Left ventricle myocardium inferior (tissue), 1 donor: Measurements from ENCODE around the gene ITIH2. TPM values are rescaled to one million over a fixed set of nuclear protein-coding genes. Genes with fewer than 3 reads are reported as not detected.
"Not testable (repeated sequence)": the region's sequence is repeated elsewhere in the genome, so short reads cannot be mapped to it uniquely, and the experiment has no call there.

Experiments
- DNase-seq: peaks from one replicate; pipeline ENCODE4 v3.0.0-alpha.2; 2020
- H3K27ac ChIP-seq: fragments of 200-600 bp; replicated peaks from 2 replicates; pipeline ENCODE4 v1.8.0; 2021
- H3K27me3 ChIP-seq: fragments of 200-600 bp; 2 replicates; pipeline ENCODE4 v1.8.0; 2021; ENCODE audit warnings: low read depth
- H3K36me3 ChIP-seq: fragments of 200-600 bp; 2 replicates; pipeline ENCODE4 v1.8.0; 2021
- H3K4me1 ChIP-seq: fragments of 200-600 bp; 2 replicates; pipeline ENCODE4 v1.8.0; 2021
- H3K4me3 ChIP-seq: fragments of 200-600 bp; 2 replicates; pipeline ENCODE4 v1.8.0; 2021; ENCODE audit warnings: mild to moderate bottlenecking, moderate library complexity
- H3K9me3 ChIP-seq: fragments of 200-600 bp; replicated peaks from 2 replicates; pipeline ENCODE4 v1.8.0; 2021
- CTCF ChIP-seq: fragments of 200-600 bp; IDR thresholded peaks from 2 replicates; pipeline ENCODE4 v1.8.0; 2021; ENCODE audit warnings: antibody characterized with exemption, mild to moderate bottlenecking, borderline replicate concordance
- intact Hi-C: fragments of 100-400 bp; cut with micrococcal nuclease; formaldehyde crosslinking; loops from one replicate; pipeline ENCODE4 v1.11.0; 2022
- total RNA-seq: library from RNA; stranded (reverse); fragmentation: NEBNext Ultra II Directional; extraction: Animal tissue kit (Norgen Biotek cat#: 25700); gene quantifications from one replicate; pipeline ENCODE4 v1.2.1, GENCODE V29; 2021
- donor health status: DM: no; HTN: yes; CAD: no; lungs with severe emphysema.

ITIH2 gene
- total RNA-seq, 1 donor from 2014 or later, result not detected

GRCh38 chr10:7720478-7720877 is 17.4 kb downstream of the ITIH2 start:
- TF ChIP-seq CTCF, result no peak
- Histone ChIP-seq H3K27me3 (peaks cover 16% of the 10 kb centered on the region), H3K4me3 (no peak overlapping the region), H3K36me3 (no peaks in the 10 kb centered on the region), H3K9me3 (no peaks in the 10 kb centered on the region), H3K27ac (no peak overlapping the region), H3K4me1 (no peaks in the 10 kb centered on the region)
- DNase-seq, result no peak
- intact Hi-C loops, result no loop called here

- H3K27ac ChIP-seq, result no peak overlapping the region
- no peaks in the 10 kb centered on the region for H3K9me3 ChIP-seq
- no peaks in the 10 kb centered on the region for H3K4me1 ChIP-seq
- intact Hi-C loops, result no loop called here
- no peaks in the 10 kb centered on the region for H3K36me3 ChIP-seq
- TF ChIP-seq CTCF, result no peak
- H3K27me3 ChIP-seq, result peaks cover 20% of the 10 kb centered on the region
- no peak for DNase-seq
- H3K4me3 ChIP-seq, result no peak overlapping the region
These were observed 19.9 kb downstream of the ITIH2 start for GRCh38 chr10:7722927-7723529.

GRCh38 chr10:7734821-7735220 is 31.7 kb downstream of the ITIH2 start:
- Histone ChIP-seq H3K4me3 (no peak overlapping the region), H3K36me3 (no peaks in the 10 kb centered on the region), H3K9me3 (no peaks in the 10 kb centered on the region), H3K4me1 (no peaks in the 10 kb centered on the region), H3K27me3 (peaks cover 11% of the 10 kb centered on the region), H3K27ac (no peak overlapping the region)
- no peak for TF ChIP-seq CTCF
- DNase-seq, result no peak
- intact Hi-C loops, result no loop called here

GRCh38 chr10:7738536-7739407 is 35.7 kb downstream of the ITIH2 start:
- H3K36me3 ChIP-seq, result no peaks in the 10 kb centered on the region
- no peaks in the 10 kb centered on the region for H3K4me1 ChIP-seq
- no peak overlapping the region for H3K4me3 ChIP-seq
- no peak overlapping the region for H3K27ac ChIP-seq
- H3K27me3 ChIP-seq, result no peaks in the 10 kb centered on the region
- no peak for TF ChIP-seq CTCF
- H3K9me3 ChIP-seq, result no peaks in the 10 kb centered on the region
- DNase-seq, result no peak
- intact Hi-C loops, result no loop called here

- no peaks in the 10 kb centered on the region for H3K9me3 ChIP-seq
- no peaks in the 10 kb centered on the region for H3K36me3 ChIP-seq
- TF ChIP-seq CTCF, result no peak
- intact Hi-C loops, result no loop called here
- H3K4me3 ChIP-seq, result no peak overlapping the region
- H3K27me3 ChIP-seq, result no peaks in the 10 kb centered on the region
- DNase-seq, result no peak
- H3K27ac ChIP-seq, result no peak overlapping the region
- no peaks in the 10 kb centered on the region for H3K4me1 ChIP-seq
These were observed 41.2 kb downstream of the ITIH2 start for GRCh38 chr10:7744307-7744706.

GRCh38 chr10:7748637-7749036 is 45.5 kb downstream of the ITIH2 start:
- H3K4me1 ChIP-seq, H3K27me3 ChIP-seq, intact Hi-C loops, H3K9me3 ChIP-seq, H3K27ac ChIP-seq, DNase-seq, H3K4me3 ChIP-seq: not testable (repeated sequence)
- H3K36me3 ChIP-seq, result peaks cover 37% of the 10 kb centered on the region
